AG08395 (cell line): ENCODE results near the gene GUCY2C.

Source experiments
- DNase-seq: peaks from one replicate; pipeline ENCODE4 v3.0.0; 2012; ENCODE audit warnings: mixed read lengths, low spot score

GUCY2C gene

GRCh38 chr12:14621826-14622225 lies 74.6 kb downstream of the GUCY2C start:
- DNase-seq = no peak

GRCh38 chr12:14619741-14620501 lies 76.5 kb downstream of the GUCY2C start:
- no peak for DNase-seq

- peak; percentile 40 for DNase-seq
Measured at GRCh38 chr12:14618983-14619382, 77.4 kb downstream of the GUCY2C start.

- no peak for DNase-seq
Measured at GRCh38 chr12:14614704-14615121, 81.7 kb downstream of the GUCY2C start.

GRCh38 chr12:14613718-14614117 lies 82.7 kb downstream of the GUCY2C start:
- DNase-seq = no peak

GRCh38 chr12:14612898-14613445 lies 83.4 kb downstream of the GUCY2C start:
- no peak for DNase-seq

- DNase-seq = no peak
Measured at GRCh38 chr12:14612250-14612649, 84.1 kb downstream of the GUCY2C start.

GRCh38 chr12:14611640-14612203 lies 84.7 kb downstream of the GUCY2C start:
- no peak for DNase-seq

- no peak for DNase-seq
Measured at GRCh38 chr12:14607568-14607967, 88.8 kb downstream of the GUCY2C start.

- no peak for DNase-seq
Measured at GRCh38 chr12:14605401-14605989, 90.9 kb downstream of the GUCY2C start.

GRCh38 chr12:14601692-14602478 lies 94.5 kb downstream of the GUCY2C start:
- DNase-seq = no peak

GRCh38 chr12:14597480-14597879 lies 98.9 kb downstream of the GUCY2C start:
- DNase-seq = no peak

- no peak for DNase-seq
Measured at GRCh38 chr12:14591719-14592118, 104.7 kb downstream of the GUCY2C start.

- no peak for DNase-seq
Measured at GRCh38 chr12:14589169-14590004, 107.0 kb downstream of the GUCY2C start.

GRCh38 chr12:14588571-14588970 lies 107.8 kb downstream of the GUCY2C start:
- DNase-seq = no peak

- no peak for DNase-seq
Measured at GRCh38 chr12:14578646-14579045, 117.8 kb downstream of the GUCY2C start.

GRCh38 chr12:14577344-14577743 lies 119.1 kb downstream of the GUCY2C start:
- DNase-seq = no peak

- DNase-seq = no peak
Measured at GRCh38 chr12:14576896-14577295, 119.5 kb downstream of the GUCY2C start.

GRCh38 chr12:14575585-14575984 lies 120.8 kb downstream of the GUCY2C start:
- no peak for DNase-seq

- no peak for DNase-seq
Measured at GRCh38 chr12:14573118-14573517, 123.3 kb downstream of the GUCY2C start.

- DNase-seq = no peak
Measured at GRCh38 chr12:14572401-14572800, 124.0 kb downstream of the GUCY2C start.
